Stomach (tissue), 4 donors: ENCODE data around the gene DBNDD2.

Source experiments
- CTCF ChIP-seq, 7 experiments: fragments of 450-650 bp in 4 of 7; fragments of 200-600 bp in 3 of 7; sonication (generic) in 3 of 7; IDR thresholded peaks; one replicate each; pipeline ENCODE4 v1.5.1; 2016 to 2019; ENCODE audit warnings: antibody characterized with exemption in 7 of 7, control low read depth in 2 of 7, mild to moderate bottlenecking in 1 of 7
- EP300 ChIP-seq: sonication (generic); formaldehyde crosslinking; IDR thresholded peaks from one replicate; pipeline ENCODE4 v1.6.1; 2017; ENCODE audit warnings: antibody characterized with exemption
- POLR2A ChIP-seq, 4 donors: fragments of 450-650 bp; IDR thresholded peaks; one replicate each; pipeline ENCODE4 v1.6.1; 2016; ENCODE audit warnings: antibody characterized with exemption in 4 of 4, control low read depth in 2 of 4, mild to moderate bottlenecking in 1 of 4, moderate library complexity in 1 of 4

DNA sequence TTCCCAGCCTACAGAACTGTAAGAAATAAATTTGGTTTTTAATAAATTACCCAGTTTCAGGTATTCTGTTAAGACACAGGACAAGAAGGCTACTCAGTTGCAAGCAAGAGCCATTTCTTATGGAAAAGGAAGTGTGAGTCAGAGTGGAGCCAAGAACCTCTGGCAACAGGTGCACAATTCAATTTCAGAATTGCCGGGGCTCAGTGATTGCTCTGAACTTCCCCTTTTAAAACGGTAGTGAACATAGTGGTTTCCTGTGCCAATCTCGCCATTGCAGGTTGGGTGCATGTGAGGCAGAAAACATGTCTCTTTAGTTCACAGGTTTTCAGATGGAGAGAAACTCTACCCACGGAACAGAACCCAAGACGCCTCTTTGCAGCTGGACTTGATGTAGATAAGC is 24.2 kb downstream of the DBNDD2 start:
- TF ChIP-seq CTCF (IDR thresholded peaks at IDR 0.05) (no peak), POLR2A (IDR thresholded peaks at IDR 0.05) (no peak), EP300 (no peak)
